Measurements from ENCODE around the gene JAZF1.

- TF ChIP-seq CTCF (conservative IDR thresholded peaks at IDR 0.05 in 1 of 2, IDR thresholded peaks at IDR 0.05 in 1 of 2; ENCODE audit: extremely low read depth in 1 of 2, insufficient read depth in 1 of 2, low read depth in 1 of 2, low read length in 2 of 2), result no peak
- TF ChIP-seq EZH2 (IDR thresholded peaks at IDR 0.05; ENCODE audit: borderline replicate concordance, low read length), result no peak
These were observed 45.0 kb upstream of the JAZF1 start for GRCh38 chr7:28225576-28225975.

All from mammary epithelial cell (primary cell).